ENCODE results near the gene PSME3. TPM values are rescaled to one million over a fixed set of nuclear protein-coding genes. Genes with fewer than 3 reads are reported as not detected.

PSME3 gene
- total and polyA plus RNA-seq, 8 donors = 66.2 to 131 (median 80.5) TPM

DNA sequence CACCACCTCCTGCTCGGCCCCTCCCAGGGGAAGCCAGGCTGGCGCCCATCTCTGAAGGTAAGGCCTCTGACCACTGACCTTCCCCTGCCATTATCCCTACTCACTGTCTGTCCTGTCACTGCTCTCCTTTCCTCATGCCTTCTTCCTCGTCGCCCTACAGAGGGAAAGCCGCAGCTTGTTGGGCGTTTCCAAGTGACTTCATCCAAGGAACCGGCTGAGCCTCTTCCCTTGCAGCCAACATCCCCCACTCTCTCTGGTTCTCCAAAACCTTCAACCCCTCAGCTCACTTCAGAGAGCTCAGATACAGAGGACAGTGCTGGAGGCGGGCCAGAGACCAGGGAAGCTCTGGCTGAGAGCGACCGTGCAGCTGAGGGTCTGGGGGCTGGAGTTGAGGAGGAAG, 37.7 kb upstream of the PSME3 start:
- peaks cover 13 to 23% of the 10 kb centered on the region in 2 donors for H3K4me1 ChIP-seq
- peaks cover 0 to 5% of the 10 kb centered on the region in 2 donors for H3K27me3 ChIP-seq
- no peak overlapping the region for H3K4me3 ChIP-seq
- ATAC-seq (no peak), DNase-seq (peak in 1 of 4 donors; percentile 45)
- TF ChIP-seq, protein P1, sequence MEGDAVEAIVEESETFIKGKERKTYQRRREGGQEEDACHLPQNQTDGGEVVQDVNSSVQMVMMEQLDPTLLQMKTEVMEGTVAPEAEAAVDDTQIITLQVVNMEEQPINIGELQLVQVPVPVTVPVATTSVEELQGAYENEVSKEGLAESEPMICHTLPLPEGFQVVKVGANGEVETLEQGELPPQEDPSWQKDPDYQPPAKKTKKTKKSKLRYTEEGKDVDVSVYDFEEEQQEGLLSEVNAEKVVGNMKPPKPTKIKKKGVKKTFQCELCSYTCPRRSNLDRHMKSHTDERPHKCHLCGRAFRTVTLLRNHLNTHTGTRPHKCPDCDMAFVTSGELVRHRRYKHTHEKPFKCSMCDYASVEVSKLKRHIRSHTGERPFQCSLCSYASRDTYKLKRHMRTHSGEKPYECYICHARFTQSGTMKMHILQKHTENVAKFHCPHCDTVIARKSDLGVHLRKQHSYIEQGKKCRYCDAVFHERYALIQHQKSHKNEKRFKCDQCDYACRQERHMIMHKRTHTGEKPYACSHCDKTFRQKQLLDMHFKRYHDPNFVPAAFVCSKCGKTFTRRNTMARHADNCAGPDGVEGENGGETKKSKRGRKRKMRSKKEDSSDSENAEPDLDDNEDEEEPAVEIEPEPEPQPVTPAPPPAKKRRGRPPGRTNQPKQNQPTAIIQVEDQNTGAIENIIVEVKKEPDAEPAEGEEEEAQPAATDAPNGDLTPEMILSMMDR (IDR thresholded peaks at IDR 0.05) = no peak
- H3K27ac ChIP-seq = no peak overlapping the region
- intact Hi-C loops (cut with DNase I) = no loop called here
- H3K36me3 ChIP-seq = peaks cover 0 to 7% of the 10 kb centered on the region in 2 donors
- no peaks in the 10 kb centered on the region for H3K9me3 ChIP-seq

DNA sequence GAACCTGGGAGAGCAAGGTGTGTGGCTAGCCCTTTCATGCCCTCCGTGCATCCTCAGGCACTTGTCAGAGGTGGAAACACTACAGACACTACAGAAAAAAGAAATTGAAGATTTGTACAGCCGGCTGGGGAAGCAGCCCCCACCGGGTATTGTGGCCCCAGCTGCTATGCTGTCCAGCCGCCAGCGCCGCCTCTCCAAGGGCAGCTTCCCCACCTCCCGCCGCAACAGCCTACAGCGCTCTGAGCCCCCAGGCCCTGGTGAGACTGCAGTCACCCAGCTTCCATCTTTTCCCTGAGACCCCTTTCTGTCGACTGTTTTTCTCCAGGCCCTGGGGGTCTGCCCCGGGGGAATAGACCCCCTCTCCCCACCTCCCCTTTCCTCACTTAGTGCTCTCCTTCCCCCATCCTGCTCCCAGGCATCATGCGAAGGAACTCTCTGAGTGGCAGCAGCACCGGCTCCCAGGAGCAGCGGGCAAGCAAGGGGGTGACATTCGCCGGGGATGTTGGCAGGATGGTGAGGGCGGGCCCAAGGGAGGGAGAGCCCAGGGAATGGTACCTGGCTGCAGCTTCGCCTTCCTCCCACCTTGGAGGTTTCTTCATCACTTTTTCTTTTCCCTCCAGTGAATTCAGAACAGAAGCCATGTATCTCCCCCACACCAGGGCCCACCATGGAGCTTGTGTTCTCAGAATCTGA, 37.0 kb upstream of the PSME3 start:
- ATAC-seq (no peak), DNase-seq (peak in 1 of 4 donors; percentile 77)
- intact Hi-C loops (cut with DNase I) = no loop called here
- Histone ChIP-seq H3K27me3 (no peaks in the 10 kb centered on the region), H3K27ac (peak overlapping the region in 1 of 2 donors; percentile 68), H3K36me3 (peaks cover 0 to 7% of the 10 kb centered on the region in 2 donors), H3K9me3 (no peaks in the 10 kb centered on the region), H3K4me1 (peaks cover 13 to 23% of the 10 kb centered on the region in 2 donors), H3K4me3 (no peak overlapping the region)
- TF ChIP-seq, protein P1 (IDR thresholded peaks at IDR 0.05) = no peak

DNA sequence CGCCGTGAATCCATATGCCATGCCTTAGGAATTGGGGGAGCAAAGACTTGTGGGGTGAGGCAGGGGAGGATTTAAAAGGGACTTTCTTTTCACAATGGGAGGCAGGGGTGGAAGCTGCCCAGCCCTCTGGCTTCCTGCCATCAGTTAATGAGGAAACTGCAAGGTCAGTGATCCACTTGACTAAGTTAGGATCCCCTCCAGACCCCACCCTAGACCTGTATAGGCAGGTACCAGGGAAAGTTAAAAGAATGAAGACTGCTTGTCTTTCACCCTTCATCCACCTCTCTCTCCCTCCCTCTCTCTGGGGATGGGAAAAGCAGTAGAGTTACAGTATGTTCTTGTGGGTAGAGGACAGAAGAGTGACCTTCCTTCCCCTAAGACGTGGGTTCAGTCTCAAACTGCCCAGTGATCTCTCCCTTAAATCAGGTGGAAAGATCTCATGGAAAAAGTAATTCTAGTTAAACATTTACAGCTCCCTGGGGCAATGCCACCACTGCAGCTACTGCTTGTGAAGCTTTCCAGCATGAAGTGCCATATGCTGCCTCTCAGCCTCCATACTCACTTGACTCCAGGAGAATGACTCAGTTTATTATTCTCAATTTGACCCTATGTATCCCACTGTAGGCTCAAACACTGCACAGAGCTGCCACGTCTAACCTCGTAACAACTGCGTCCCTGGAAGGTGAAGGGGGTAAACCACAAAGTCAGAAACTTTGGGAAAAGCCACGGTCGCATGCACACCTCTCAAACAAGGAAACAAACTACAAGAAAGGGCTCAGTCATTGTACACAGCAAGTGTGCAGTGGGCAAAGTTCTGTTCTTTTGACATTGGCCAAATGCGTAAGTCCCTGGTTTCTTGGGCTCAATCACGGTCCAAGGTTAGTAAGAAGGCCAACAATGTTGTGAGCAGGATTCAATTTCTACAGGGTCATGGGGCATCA, 35.9 kb upstream of the PSME3 start:
- DNase-seq (no peak), ATAC-seq (peak; percentile 63)
- Histone ChIP-seq H3K27ac (peak overlapping the region in 1 of 2 donors; percentile 68), H3K27me3 (no peaks in the 10 kb centered on the region), H3K36me3 (peaks cover 0 to 7% of the 10 kb centered on the region in 2 donors), H3K4me3 (peak overlapping the region; percentile 81 to 82), H3K4me1 (peaks cover 13 to 23% of the 10 kb centered on the region in 2 donors), H3K9me3 (no peaks in the 10 kb centered on the region)
- intact Hi-C loops (cut with DNase I) = no loop called here
- TF ChIP-seq, protein P1 (IDR thresholded peaks at IDR 0.05) = no peak

DNA sequence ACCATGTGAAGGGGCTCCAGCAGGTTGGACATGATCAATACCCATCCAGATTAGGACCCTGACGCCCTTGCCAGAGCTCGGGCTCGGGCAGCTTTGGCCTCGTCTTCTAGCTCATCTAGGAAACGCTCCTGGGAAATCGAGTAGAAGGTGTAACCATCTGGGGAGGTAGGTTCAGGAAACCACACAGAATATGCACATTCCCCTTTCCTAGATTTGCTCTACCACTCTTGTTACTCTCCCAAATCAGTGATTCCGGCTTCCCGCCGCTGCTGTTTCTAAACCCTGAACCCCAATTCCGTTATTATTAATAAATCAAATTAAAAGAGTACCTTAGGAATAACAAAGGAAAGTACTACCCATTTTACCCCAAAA, 35.2 kb upstream of the PSME3 start:
- Histone ChIP-seq H3K36me3 (peaks cover 0 to 7% of the 10 kb centered on the region in 2 donors), H3K9me3 (no peaks in the 10 kb centered on the region), H3K27ac (peak overlapping the region; percentile 68 to 70), H3K4me3 (peak overlapping the region; percentile 81 to 82), H3K4me1 (peaks cover 13 to 23% of the 10 kb centered on the region in 2 donors), H3K27me3 (no peaks in the 10 kb centered on the region)
- ATAC-seq (peak; percentile 12), DNase-seq (no peak)
- TF ChIP-seq, protein P1 (IDR thresholded peaks at IDR 0.05) = no peak
- intact Hi-C loops (cut with DNase I) = no loop called here
